NCI-H1048 (cell line): ENCODE measurements around the gene TLE2.
"Not testable (repeated sequence)": the region's sequence is repeated elsewhere in the genome, so short reads cannot be mapped to it uniquely, and the experiment has no call there.

Experiments
- DNase-seq: peaks from one replicate; lab custom pipeline; 2025; lab: John Stamatoyannopoulos, UW

TLE2 gene

DNA sequence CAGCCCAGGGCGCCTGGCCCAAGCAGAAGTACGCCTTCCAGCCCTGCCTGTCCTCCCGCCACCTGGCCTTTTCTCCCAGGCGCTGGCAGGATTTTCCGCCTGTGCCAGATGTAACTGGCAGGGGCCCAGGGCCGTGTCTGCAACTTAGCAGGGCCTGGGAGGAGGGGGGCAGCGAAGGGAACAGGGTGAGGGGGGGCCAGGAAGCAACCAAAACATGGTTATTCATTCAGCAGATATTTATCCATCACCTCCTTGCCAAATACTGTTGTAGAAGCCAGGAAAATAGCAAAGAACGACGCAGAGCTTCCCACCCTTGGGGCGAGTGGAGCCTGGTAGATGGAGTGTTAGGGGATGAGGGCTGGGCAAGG is 46.1 kb downstream of the TLE2 start:
- no peak for DNase-seq

DNA sequence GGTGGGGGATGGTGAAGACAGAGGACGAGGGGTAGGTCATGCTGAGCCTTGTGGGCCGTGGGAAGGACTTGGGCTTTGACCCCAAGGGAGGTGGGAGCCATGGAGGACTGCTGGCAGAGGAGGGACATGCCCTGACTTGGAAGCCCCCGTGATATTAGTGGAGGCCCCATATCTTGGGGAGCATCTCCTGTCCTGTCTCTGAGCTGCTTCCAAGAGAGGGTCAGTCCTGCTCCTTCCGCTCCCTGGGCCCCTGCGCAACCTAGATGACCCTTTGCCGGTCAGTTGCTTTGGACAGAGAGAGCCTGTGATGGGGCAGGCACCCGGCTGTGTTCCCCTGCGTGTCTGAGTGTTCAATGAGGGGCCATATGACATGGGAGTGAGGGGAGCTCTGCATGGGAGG is 46.5 kb downstream of the TLE2 start:
- no peak for DNase-seq

DNA sequence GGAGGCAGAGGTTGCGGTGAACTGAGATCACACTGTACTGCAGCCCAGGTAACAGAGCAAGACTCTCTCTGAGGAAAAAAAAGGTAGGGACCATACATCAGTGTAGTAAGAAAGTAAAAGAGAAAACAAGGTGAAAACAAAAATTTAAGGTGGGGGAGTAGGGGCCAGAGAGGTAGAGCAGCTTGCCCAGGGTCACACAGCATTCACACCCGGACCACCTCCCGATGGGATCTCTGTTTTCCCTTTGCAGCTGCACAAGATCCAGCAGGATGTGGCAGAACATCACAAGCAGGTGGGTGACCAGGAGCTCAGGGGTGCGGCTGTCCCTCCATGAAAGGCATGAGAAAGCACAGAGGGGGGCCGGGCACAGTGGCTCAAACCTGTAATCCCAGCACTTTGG is 47.2 kb downstream of the TLE2 start:
- no peak for DNase-seq

DNA sequence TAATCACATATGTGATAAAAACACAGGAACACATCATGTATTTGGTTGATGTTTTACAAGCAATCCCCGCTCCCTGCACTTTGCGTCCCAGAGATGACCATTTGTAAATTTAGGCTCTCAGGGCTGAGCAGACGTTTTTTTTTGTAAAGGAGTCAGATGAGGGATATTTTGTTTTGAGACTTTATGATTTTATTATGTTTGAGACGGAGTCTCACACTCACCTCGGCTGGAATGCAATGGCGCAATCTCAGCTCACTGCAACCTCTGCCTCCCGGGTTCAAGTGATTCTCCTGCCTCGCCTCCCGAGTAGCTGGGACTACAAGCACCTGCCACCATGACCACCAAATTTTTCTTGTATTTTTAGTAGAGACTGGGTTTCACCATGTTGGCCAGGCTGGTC is 50.3 kb downstream of the TLE2 start:
- DNase-seq, result no peak

DNA sequence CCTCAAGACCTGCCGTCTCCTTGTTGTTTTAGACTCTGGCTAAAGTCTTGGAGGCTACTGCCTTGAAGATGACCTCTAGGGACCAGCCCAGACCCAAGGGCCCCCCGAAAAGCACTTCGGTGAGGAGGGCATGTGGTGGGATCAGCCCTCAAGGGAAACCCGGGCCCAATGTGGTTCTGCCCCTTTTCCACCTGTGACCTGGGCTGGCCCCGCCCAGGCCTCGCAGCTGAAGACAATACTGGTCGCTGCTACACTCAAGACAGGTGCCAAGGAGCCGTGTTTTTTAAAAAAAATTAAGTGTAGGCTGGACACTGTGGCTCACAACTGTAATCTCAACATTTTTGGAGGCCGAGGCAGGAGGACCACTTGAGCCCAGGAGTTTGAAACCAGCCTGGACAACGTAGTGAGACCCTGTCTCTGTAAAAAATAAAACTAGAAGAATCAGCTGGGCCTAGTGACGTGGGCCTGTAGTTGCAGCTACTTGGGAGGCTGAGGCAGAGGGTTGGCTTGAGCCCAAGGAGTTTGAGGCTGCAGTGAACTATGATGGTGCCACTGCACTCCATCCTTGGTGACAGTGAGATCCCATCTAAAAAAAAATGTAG is 50.8 kb downstream of the TLE2 start:
- no peak for DNase-seq

DNA sequence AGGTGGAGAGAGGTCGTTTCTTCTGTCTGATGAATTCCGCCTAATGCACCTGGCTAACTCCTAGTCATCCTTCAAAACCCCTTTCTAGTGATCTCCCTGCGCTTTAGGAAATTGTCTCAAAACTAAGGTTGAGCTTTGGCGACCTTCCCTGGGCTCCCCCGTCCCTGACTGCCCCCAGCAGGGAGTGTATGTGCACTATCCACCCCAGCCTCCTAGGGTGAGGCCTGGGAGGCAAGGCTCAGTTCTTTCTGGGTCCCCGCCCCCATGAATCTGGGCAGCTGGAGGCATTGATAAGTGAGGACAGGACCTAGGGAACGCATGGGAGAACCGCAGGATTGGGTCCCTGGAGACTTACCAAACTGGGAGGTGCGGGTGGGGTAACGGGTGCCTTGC is 51.3 kb downstream of the TLE2 start:
- DNase-seq, result no peak

DNA sequence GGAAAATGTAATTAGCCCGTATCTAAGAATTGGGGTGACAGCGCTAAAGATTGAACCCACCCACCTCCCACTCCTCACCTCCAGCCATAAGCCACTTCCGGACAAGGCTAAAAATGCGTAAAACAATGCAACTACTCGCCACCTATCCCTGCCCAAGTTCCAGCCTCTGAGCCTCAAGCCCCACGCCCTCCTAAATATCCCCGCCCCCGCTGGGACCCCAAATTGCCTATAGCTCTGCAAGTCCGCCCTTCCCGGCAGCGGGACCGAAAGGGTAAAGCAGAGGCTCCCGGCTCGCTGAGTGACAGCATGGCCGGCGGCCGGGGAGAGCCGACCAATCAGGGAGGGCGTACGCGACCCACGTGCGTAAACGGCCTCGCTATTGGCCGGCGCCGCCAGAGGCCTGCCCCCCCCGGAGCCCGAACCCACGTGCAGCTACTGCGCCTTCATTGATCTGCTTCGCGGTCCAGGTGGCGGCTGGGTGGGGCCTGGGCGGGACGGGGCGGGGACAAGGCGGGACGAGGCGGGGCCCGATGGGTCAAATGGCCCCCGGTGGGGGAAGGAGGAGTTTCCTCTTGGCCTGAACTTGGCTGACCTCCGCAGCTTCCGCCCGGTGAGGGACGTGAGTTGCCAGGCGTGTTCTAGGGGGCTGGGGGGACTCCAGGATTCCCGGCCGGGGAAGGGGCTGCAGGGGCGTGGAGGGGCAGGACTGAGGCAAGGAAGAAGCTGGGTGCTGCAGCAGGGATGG is 51.9 kb downstream of the TLE2 start, which contains the start of gene TLE6:
TLE6 (plus strand) TSS at position 564 of the 745 bp plus-strand sequence. CDS start 670 bp downstream, outside the sequence.
- DNase-seq, result peak; percentile 84

DNA sequence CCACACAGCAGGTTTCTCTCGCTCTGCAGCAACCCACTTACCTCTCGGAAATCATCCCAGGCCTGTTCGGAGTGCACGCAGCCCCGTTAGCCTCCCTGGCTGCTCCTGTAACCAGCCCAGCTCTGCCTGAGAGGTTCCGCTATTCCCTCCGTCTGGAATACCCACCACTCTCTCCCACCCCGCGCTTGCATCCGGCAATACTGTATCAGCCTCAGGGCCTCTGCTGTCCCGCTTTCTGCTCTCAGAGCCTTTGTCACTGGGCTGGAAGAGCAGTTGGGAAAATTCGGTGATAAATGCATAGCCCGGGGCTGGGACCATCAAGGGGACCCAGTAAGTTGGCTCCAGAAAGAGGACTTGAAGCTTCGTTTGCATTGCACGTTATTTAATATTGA is 52.5 kb downstream of the TLE2 start:
- DNase-seq, result no peak

DNA sequence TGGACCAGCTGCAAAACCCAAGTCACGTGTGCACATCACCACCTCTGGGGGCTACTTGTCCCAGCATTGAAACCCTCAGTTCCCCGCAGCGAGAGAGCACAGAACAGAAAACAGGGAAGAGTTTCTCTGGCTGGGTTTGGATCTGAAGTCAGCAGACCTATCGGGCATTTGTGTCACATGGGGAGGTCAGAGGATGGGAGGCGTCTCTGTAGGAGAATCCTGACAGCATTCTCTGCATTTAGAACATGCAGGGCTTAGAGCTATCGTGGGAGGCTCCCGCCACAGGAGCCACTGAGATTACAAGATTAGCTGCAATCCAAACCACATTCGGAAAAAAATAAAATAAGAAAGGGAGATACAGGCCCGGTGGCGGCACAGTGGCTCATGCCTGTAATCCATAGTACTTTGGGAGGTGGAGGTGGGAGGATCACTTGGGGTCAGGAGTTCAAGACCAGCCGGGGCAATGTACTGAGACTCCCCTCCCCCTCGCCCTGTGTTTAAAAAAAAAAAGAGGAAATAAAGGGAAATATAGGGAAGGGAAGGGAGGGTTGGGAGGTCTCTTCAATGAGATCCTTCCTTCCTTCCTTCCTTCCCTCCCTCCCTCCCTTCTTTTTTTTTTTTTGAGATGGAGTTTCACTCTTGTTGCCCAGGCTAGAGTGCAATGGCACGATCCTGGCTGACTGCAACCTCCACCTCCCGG is 54.6 kb downstream of the TLE2 start:
- DNase-seq, result no peak

DNA sequence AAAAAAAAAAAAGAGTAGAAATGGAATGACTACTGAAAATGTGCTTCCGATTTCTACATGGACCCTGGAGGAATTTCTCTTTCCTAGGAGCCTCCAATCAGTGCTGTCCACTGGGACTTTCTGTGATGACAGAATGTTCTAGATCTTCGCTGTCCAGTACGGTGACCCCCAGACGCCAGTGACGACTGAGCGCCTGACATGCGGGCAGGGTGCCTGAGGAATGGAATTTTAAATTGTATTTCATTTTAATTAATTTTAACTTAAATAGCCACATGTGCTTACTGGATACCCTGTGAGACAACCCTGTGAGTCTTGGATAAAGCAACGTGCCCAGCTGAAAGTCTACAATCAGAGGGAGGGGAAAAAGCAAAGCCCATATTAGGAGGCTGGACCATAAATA is 55.9 kb downstream of the TLE2 start:
- no peak for DNase-seq

DNA sequence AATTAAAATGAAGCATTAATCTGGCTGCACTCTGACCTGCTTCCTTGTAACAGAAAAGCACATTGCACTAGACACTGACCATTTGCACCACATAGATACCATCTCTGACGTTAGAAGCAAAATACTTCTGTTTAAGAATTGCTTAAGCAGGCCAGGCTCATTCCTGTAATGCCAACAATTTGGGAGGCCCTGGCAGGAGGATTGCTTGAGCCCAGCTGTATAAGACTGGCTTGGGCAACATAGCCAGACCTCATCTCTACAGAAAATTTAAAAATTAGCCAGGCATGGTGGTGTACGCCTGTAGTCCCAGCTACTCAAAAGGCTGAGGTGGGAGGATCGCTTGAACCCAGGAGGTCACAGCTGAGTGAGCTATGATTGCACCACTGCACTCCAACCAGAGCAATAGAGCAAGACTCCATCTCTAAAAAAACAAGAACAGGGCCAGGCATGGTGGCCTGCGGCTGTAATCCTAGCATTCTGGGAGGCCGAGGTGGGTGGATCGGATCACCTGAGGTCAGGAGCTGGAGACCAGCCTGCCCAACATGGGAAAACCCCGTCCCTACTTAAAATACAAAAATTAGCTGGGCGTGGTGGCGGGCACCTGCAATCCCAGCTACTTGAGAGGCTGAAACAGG is 58.8 kb downstream of the TLE2 start:
- no peak for DNase-seq

DNA sequence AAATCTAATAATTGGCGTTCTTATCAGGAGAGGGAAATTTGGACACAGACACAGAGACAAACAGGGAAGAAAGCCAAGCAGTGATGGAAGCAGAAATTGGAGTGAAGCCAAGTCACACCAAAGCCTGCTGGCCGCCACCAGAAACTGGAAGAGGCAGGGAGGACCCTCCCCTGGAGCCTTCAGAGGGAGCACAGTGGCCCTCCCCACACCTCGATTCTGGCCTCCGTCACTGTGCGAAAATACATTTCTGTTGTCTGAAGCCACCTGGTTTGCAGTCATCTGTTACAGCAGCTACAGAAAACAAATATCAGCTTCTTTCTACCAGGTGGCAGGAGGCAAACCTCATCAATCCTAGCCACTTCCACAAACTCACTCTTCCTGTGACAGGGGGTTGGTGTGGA is 60.0 kb downstream of the TLE2 start:
- no peak for DNase-seq

DNA sequence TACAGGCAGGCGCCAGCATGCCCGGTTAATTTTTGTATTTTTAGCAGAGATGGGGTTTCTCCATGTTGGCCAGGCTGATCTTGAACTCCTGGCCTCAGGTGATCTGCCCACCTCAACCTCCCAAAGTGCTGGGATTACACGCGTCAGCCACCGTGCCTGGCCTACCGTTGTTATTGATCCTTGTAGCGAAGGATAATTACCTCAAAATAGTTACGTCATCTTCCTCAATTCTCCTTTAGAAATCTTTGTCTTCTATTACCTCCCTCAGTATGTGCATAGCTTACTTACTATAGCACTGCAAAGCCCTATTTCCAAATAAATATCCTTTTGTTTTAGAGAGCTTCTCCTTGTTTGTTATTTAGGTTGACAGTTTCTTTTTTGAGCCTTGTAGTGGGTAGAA is 61.1 kb downstream of the TLE2 start:
- no peak for DNase-seq

DNA sequence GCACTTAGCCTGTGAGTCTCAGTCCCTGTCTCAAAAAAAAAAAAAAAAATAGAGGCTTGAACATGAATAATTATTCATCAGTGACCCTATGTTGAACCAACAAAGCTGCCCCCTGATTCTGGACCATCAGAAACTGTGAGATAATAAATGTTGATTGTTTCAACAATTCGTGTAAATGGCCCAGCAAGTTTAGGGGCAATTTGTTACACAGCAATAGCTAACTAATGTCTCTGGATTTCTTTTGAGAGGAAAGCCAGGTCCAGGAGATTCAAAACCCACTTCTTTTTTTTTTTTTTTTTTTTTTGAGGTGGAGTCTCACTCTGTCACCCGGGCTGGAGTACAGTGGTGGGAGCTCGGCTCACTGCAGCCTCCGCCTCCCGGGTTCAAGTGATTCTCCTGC is 64.2 kb downstream of the TLE2 start:
- no peak for DNase-seq

DNA sequence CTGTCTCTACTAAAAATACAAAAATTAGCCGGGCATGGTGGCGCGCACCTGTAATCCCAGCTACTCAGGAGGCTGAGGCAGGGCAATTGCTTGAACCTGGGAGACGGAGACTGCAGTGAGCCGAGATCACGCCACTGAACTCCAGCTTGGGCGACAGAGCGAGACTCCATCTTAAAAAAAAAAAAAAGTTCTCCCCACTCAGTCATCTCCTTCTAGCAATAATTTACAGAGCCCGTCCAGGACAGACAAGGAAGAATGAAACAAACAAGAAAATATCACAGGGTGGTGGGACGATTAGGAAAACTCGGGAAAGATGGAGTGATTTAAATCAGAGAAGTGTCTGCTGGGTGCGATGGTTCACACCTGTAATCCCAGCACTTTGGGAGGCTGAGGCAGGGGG is 65.4 kb downstream of the TLE2 start:
- not testable (repeated sequence) for DNase-seq

DNA sequence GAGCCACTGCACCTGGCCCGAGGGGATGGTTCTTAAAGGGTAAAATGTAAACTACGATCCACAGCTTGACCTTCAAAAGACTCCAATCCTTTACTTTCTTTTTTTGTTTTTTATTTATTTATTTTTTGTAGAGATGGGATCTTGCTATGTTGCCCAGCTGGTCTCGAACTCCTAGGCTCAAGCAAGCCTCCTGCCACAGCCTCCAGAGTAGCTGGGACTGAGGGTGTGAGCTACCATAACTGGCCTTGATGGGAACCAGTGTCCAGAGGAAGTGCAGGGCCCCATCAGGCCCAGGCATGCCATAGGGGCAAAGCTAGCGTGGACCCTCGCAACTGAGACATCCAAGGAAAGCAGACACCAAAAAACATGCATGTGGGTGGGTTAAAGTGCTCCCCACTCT is 66.0 kb downstream of the TLE2 start:
- no peak for DNase-seq

DNA sequence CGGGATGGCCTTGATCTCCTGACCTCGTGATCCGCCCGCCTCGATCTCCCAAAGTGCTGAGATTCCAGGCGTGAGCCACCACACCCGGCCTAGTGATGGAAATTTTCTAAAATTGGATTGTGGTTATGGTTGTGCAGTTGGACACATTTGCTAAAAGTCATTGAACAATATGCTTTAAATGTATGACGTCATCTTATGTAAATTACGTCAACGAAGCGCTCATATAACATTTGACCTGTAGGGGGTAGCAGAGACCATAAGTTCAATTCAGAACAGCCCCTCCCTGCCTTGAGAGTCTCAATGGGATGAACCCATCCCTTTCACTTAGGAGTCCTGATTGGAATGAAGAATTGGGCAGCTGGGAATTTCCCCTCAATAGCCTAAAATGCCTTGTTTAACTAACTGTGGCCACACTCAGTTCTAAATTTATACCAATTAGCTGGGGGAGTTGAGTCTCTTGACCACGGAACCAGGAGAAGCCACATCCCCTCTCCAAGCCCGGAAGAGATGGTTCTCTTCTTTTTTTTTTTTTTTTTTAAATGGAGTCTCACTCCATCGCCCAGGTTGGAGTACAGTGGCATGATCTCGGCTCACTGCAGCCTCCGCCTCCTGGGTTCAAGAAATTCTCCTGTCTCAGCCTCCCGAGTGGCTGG is 66.9 kb downstream of the TLE2 start:
- DNase-seq, result peak; percentile 63

DNA sequence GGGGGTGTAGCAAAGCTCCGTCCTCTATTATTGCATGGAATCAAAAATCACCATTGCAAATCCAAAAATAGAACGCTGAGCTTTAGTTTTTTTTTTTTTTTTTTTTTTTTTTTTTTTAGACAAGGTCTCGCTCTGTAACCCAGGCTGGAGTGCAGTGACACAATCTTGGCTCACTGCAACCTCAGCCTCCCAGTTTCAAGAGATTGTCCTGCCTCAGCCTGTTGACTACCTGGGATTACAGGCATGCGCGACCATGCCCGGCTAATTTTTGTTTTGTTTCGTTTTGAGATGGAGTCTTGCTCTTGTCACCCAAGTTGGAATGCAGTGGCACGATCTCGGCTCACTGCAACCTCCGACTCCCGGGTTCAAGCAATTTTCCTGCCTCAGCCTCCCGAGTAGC is 69.0 kb downstream of the TLE2 start:
- DNase-seq, result no peak

DNA sequence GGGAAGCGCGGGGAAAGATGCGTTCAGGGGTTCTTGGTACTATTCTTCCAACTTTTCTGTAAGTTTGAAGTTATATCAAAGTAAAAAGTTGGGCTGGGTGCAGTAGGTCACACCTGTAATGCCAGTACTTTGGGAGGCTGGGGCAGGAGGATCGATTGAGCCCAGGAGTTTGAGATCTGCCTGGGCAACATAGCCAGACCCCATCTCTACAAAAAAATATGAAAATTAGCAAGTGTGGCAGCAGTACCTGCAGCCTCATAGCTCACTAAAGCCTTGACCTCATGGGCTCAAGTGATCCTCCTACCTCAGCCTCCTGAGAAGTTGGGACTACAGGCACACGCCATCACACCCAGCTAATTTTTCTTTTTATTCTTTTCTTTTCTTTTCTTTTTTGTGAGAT is 71.9 kb downstream of the TLE2 start:
- no peak for DNase-seq

DNA sequence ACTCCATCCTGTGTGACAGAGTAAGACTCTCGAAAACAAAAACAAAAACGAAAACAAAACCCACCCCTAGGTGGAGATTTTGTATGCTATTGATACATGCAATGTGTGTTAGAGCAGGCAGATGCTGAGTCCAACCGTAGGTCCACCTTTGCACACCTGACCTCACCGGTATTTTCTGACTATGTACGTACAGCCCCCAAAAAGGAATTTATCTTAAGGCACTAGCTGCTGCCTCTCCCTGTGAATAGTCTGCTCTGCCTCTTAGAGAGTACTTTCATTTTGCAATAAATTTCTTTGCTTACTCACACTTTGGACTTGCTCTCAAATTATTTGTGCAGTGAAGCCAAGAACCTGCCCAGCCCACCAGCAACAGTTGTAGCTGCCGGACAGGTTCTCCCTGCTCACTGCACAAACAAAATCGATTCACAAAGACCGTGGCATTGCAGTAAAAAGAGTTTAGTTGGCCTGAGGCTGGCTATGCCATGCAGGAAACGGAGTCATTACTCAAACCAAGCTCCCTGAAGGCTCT is 76.1 kb downstream of the TLE2 start:
- no peak for DNase-seq

DNA sequence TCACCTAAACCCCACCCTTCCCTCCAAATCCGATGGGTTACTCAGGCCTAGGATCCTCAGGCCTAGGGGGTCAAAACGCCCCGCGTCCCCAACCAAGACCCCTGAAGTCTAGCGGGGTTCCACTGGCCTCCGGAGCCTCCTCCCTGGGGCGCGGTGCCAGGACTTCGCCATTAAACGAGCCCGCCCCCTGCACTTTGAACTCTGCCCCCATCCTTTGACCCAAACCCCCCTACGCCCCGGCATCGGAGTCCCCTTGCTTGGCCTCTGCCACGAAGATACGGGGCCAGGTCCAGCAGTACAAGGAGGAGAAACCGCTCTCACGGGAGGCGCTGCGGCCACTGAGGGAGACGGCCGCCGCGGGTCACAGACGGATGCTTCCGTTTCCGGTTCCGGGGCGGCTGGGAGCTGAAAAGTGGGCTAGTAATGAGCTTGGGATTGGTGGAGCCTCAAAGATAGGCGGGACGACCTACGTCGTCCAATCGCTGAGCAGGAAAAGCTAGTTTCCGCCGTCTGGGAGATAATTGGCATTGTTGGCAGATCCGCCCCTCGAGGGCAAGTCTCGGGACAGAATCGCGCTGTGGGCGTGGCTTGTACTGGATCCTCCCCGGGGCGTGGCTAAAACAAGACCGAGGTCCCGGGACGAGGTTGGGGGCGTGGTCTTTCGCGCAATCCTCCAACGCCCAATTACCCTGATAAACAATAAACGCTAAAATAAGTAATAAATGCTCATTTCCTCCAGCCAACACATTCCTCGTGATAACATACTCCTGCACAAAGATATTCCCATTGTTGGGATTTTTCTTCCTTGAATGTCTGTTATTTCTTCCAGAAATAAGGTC is 78.6 kb downstream of the TLE2 start:
- DNase-seq, result peak; percentile 96
